GM18873 (cell line): ENCODE results near the gene C16orf87.

Source experiments
- ATAC-seq: cut with Tn5 transposase; IDR thresholded peaks from one replicate; pipeline ENCODE4 v1.9.1; 2021; ENCODE audit warnings: mild to moderate bottlenecking, moderate library complexity, moderate number of reproducible peaks; ENCODE audit not compliant: unreplicated experiment, low FRiP score

C16orf87 gene

GRCh38 chr16:46844771-46845170, 13.8 kb upstream of the C16orf87 start:
- no peak for ATAC-seq

GRCh38 chr16:46843898-46844642, 13.1 kb upstream of the C16orf87 start:
- ATAC-seq: no peak

GRCh38 chr16:46842192-46842895, 11.4 kb upstream of the C16orf87 start:
- no peak for ATAC-seq

- no peak for ATAC-seq
Observed at GRCh38 chr16:46839986-46840443, 9.0 kb upstream of the C16orf87 start.

- ATAC-seq: no peak
Observed at GRCh38 chr16:46836534-46837530, 5.9 kb upstream of the C16orf87 start.

GRCh38 chr16:46833460-46833800, 2.5 kb upstream of the C16orf87 start:
- ATAC-seq: no peak

GRCh38 chr16:46832757-46833459, 1.9 kb upstream of the C16orf87 start:
- no peak for ATAC-seq

- peak; percentile 7 for ATAC-seq
Observed at GRCh38 chr16:46830417-46830901, 521 bp downstream of the C16orf87 start.

GRCh38 chr16:46828943-46829342, 2.0 kb downstream of the C16orf87 start:
- ATAC-seq: no peak

- no peak for ATAC-seq
Observed at GRCh38 chr16:46828292-46828691, 2.7 kb downstream of the C16orf87 start.

GRCh38 chr16:46826631-46827030, 4.3 kb downstream of the C16orf87 start:
- ATAC-seq: no peak

GRCh38 chr16:46822270-46822669, 8.7 kb downstream of the C16orf87 start:
- peak; percentile 76 for ATAC-seq

- no peak for ATAC-seq
Observed at GRCh38 chr16:46817961-46818360, 13.0 kb downstream of the C16orf87 start.

- ATAC-seq: no peak
Observed at GRCh38 chr16:46814790-46815189, 16.2 kb downstream of the C16orf87 start.

GRCh38 chr16:46813611-46814010, 17.4 kb downstream of the C16orf87 start:
- no peak for ATAC-seq

- ATAC-seq: no peak
Observed at GRCh38 chr16:46812781-46813540, 18.0 kb downstream of the C16orf87 start.

GRCh38 chr16:46811682-46812081, 19.3 kb downstream of the C16orf87 start:
- no peak for ATAC-seq

- no peak for ATAC-seq
Observed at GRCh38 chr16:46808997-46809396, 22.0 kb downstream of the C16orf87 start.

GRCh38 chr16:46807336-46807735, 23.6 kb downstream of the C16orf87 start:
- ATAC-seq: no peak
